Medulla oblongata (tissue), 1 donor: ENCODE results near the gene RAB40C.
A peak's percentile ranks its signal among the peaks of the same experiment; 100 is the strongest.
"Not testable (repeated sequence)": the region's sequence is repeated elsewhere in the genome, so short reads cannot be mapped to it uniquely, and the experiment has no call there.

ENCODE experiments used
- DNase-seq: peaks from one replicate; pipeline ENCODE4 v3.0.0-alpha.2; 2015; ENCODE audit errors: extremely low spot score

The RAB40C gene

GRCh38 chr16:590815-591200 is 942 bp downstream of the RAB40C start:
- no peak for DNase-seq

GRCh38 chr16:591231-591630 is 1.4 kb downstream of the RAB40C start:
- no peak for DNase-seq

DNA sequence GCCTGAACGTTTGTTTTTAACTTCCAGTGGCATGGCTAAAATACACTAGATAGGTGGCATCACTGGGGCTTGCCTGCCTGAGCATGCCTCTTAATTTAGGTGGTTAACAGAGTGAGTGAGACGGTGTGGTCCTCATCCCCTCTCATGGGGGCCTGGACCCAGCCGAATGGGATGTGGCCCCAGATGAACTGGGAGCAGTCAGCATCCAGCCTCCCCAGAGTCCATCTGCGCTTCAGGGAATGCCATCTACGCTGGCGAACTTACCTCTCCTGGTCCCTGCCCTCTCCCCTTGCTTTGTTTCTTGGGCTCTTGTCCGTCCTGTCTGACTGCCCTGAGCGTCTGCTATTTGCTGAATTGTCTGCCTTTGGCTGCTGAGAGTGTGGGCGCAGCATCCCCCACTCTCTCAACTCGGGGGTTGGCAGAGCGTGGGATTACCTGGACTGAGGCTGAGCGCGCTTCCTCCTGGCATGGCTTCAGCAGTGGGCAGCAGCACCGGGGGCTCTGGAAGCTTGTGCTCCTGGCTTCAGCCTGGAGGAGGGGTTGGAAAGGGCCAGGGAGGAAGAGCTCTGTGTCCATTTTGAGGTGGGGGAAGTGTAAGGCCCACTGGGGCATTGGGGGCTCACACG is 2.1 kb downstream of the RAB40C start:
- DNase-seq = no peak

DNA sequence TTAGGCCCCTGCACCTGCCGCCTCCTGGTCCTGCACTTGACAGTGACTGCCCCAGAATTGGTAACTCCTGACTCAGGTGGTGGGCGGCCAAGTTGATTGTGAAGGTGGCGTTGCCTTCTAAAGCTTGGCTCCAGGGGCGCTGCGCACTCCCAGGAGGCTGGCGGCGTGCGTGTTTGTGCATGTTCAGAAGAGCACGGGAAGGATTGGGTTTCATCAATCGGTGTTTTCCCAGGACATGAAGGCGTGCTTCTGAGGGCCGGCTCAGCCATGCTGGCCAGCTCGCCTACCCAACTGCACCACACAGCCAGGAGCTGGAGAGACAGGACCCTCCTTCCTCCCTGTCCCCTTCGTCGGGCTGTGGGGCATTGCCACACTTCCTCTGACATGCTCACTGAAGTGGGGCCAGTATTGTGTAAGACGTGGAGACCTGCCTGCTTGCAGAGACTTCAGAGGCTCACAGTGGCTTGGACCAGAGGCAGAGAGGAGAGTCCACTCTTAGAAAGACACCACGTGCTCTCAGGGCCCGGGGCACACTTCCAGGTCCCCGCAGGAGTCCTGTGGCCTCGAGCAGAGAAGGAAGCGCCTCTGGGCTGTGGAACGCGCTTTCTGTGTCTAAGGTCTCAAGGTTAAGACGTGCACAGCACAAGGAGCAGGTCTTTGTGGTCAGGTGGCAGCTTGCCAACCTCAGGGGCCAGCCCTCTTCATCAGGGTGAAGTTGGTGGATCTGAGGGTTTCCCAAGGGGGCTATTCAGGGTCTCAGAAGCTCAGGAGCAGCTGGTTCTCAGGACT is 2.8 kb downstream of the RAB40C start:
- DNase-seq = peak; percentile 76

- no peak for DNase-seq
Measured at GRCh38 chr16:593406-593805, 3.5 kb downstream of the RAB40C start.

- no peak for DNase-seq
Measured at GRCh38 chr16:593807-594206, 3.9 kb downstream of the RAB40C start.

DNA sequence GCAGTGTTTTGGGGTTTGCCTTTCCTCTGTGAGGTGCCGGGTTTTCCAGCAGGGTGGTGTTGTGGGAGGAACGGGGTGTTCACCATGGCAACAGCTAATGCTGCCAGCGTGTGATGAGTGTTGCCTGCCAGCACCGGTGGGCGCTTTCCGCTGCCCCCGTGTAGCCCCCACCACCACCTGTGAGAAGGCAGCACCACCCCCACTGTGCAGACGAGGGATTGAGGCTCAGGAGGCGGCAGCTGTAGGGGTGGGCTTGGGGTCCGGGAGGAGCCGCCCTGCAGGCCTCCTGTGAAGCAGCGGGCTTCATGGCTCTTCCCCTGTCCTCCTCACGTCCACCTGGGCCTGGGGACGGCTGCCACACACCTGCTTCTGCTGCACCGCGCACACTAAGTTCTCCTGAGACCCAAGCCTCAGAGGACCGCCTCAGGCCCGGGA is 5.2 kb downstream of the RAB40C start:
- DNase-seq = no peak

DNA sequence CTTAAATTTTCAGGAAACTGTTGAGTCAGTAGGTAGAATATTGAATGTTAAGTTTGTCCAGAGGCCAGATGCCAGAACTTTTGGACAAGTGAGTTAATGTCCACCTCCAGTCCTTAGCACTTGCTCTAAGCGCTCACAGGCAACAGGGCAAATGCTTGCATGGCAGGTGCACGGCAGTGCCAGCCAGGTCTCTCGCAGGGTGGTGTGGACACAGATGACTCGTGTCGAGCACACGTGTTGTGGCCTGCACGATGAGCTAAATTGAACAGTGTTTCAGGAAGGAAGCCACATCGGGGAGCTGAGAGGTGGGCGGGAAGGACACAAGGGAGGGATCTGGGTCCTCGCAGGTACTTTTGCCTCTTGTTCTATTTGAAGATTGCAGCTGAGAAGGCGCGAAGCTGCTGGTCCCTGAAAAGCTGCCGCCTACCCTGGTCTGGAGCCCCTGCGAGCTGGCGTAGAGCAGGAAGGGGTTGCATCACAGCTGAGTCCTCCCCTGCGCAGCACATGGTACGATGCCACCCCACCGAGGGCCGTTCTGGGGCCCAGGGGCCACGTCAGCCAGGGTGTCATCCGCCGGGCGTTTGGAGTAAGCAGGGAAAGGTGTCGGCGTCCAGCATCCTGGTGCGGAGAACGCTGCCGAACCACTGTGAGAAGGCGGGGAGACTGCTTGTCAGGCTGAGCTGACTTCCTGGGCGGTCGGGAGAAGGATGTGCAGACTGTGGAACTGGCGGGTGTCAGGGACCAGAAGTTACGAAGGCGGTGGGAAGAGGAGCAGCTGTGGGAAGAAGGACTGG is 6.3 kb downstream of the RAB40C start:
- DNase-seq = no peak

DNA sequence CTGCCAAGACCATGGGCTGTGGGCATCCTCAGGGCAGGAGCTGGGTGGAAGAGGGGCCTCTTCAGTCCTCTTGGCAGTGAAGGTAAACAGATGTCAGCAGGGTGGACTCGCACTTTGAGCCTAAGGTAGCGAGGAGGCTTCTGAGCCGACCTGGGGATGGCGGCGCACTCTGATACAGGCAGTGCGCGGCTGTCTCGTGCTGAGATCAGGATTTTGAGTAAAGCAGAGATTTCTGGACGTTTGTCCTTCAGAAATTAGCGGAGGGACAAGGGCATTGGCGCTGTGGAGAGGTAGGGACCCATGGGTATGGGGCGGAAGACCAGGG is 6.8 kb downstream of the RAB40C start:
- DNase-seq = no peak

- DNase-seq = not testable (repeated sequence)
Measured at GRCh38 chr16:597655-598054, 7.8 kb downstream of the RAB40C start.

DNA sequence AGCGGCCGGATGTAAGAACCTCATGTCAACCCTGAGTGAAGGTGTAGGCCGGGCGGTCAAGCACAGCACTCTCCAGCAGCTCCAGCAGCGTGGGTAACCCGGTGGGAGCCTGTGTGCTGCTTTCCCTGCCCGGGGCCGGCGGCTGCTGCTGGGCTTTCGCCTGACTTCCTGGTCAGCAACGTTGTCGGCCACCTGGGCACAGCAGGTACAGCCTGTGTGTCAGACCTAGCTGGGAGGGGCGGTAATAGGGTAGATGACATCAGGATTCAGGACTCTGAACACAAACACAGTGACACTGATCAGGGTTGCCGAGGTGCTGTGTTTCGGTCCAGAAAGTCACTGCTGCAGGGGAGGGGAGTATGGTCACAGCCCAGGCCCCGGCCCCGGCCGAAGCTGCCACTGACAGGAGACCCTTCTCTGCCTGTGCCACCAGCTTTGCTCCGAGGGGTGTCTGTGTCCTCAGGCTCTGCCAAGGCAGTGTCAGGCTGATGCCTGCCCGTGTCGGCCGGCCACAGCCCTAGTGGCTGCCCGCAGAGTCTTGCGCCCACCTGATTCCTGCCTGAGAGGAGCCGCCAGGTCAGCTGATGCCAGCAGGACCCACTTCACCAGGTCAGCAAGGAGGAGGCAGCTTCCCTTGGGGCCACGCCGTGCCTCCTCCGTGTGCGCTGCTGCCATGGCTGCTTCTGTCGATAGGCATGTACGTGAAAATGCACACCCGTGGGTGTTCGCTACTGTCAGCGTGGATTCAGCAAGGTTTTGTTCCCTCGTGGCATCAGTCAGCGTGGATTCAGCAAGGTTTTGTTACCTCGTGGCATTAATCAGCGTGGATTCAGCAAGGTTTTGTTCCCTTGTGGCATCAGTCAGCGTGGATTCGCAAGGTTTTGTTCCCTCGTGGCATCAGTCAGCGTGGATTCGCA is 9.2 kb downstream of the RAB40C start:
- no peak for DNase-seq

DNA sequence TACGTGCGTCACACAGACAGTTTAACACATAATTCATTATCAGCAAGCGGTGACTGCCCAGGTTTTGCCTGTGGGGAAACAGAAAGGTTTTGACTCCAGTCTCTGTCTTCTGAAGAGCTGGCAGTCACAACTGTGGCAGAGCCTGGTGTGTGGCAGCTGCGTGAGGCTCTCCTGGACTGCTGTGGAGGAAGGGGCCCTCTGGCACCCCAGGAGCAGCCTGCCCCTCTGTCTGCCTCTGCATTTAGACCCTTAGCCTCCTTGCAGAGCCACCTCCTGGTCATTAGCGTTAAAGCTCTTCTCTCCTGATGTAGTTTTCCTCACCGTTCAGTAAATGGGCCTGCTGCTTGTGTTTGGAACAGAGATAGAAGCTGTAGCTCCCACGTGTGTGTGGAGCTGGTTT is 10.9 kb downstream of the RAB40C start:
- no peak for DNase-seq

- no peak for DNase-seq
Measured at GRCh38 chr16:603933-604332, 14.1 kb downstream of the RAB40C start.

GRCh38 chr16:606656-607307 is 16.9 kb downstream of the RAB40C start:
- DNase-seq = no peak

- DNase-seq = no peak
Measured at GRCh38 chr16:608019-608418, 18.2 kb downstream of the RAB40C start.

GRCh38 chr16:609316-609715 is 19.4 kb downstream of the RAB40C start:
- no peak for DNase-seq

GRCh38 chr16:609984-610383 is 20.1 kb downstream of the RAB40C start:
- no peak for DNase-seq

DNA sequence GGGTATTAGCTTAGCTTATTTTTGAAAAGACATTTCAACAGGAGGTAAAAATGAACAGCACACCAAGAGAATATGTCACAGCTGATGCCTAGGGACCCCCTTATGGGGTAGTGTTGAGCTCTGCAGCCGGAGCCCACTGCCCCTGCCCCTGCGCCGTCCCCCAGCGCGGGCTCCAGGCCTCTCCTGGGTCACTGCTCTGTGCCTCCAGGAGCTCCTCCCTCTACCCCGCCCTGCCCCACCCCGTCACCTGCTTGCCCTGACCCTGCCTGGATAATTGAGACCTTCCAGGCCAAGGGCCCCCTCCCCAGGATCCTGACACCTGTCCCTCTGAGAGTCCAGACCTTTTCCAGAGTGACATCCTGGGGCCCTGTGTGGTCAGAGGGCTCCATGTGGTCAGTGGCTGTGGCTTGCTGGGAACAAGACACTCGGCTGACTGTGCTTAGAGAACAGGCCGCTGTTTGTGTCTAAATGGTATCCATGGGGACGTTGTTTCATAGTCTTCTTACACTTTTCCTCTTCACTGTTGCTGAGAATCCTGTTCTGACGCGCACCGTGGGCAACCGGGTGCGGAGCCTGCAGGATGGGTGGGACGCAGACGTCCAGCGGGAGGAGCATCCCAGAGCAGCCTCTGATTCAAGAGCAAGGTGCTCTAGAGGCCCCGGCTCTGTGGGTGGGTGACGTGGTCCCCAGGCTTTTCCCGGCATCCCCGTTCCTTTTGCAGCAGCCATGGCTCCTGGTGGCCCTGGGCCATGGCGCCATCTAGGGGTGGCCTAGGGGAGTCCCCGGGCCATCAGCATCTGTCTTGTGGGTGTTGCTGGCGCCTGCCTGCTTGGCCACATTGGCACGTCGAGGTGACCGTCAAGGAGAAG is 20.9 kb downstream of the RAB40C start:
- DNase-seq = peak; percentile 70

GRCh38 chr16:615122-615521 is 25.3 kb downstream of the RAB40C start:
- no peak for DNase-seq
